COLO668 (cell line): Measurements from ENCODE around the gene ARSI.

Source experiments
- DNase-seq: peaks from one replicate; lab custom pipeline; 2025; ENCODE audit not compliant: unreplicated experiment; lab: John Stamatoyannopoulos, UW

ARSI gene

DNA sequence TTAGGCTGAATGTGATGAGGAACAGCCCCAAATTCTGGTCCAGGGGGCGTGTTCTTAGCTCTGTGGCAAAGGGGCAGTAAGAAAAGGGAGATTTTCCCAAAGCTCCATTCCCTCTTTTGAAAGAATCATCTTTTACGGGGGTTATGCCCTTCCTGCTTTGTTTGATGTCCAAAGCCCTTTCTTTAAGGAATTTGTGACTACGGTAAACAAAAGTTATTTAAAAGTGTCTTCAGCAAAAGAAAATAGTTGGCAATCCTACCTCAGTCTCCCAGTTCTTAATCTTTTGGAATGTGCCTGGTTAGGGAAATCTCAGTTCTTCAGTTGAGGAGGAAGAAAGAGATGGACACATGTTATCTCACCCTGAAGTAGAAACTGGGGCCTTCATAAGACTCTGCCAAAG lies 24.4 kb upstream of the ARSI start:
- DNase-seq = no peak

DNA sequence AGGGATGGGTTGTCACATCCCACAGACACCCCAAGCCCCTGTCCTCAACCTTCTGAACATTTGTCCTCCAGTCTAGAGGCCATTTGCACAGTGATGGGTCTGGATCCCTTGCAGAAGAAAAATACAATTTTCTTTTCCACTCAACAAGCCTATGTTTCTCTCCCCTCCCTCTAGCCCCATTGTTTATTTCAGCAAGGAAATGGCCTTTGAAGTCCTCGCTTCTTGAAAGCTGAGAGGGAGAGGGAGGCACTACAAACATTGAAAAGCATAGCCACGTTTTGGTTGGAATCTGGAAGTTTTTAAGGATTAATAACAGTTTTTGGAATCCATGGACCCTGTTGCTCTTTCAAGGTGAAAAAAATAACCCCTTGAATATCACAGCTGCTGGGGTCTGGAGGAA lies 24.0 kb upstream of the ARSI start:
- DNase-seq = no peak

DNA sequence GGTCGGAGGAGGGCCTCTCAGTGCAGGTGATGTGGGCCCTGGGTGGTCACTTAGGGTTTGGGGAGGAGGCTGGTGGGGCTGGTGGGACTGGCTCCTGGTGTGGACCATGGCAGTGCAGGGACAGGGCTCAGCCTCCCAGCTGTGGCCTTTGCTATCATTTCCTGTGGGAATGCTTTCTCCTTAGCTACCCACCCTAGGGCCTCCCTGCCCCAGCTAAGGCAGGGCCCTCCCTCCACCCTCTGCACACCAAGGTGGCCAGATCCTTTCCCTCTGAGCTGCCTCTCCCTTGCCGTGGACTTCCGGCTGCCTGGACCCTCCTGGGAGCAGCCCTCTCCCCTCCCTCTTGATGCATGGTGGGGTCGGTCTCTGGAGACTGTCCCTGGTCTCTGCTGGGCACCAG lies 22.7 kb upstream of the ARSI start:
- no peak for DNase-seq

DNA sequence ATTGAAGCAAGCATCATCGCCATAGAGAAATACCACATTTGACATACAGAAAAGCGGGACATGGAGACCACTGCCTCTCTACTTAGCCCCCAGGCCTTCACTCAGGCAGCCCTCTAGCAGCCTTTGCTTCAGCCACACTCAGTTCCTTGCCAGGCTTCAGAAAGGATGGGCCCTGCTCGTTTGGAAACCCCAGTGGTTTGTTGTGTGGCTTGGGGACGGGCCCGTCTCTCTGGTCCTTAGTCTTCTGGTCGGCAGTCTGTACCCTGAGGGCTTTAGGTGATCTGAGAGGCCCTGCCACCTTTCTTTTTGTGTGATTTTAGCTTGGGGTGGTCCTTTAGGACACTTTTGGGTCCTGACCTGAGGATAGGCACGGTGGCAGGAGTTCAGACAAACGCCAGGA lies 21.1 kb upstream of the ARSI start:
- no peak for DNase-seq

DNA sequence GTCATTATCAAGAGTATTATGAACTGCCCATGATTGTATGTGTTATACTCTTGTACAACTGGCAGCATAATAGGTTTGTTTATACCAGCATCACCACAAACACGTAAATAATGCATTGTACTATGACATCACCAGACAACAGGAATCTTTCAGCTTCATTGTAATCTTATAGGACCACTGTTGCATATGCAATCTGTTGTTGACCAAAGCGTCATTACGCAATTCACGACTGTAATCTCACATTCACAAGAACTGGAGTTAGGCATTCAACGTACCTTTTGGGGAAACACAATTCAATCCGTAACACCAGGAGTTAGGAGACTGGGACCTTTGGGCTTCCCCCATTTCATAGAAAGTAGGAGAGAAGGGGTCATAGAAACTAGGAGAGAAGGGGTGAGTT lies 20.4 kb upstream of the ARSI start:
- no peak for DNase-seq

DNA sequence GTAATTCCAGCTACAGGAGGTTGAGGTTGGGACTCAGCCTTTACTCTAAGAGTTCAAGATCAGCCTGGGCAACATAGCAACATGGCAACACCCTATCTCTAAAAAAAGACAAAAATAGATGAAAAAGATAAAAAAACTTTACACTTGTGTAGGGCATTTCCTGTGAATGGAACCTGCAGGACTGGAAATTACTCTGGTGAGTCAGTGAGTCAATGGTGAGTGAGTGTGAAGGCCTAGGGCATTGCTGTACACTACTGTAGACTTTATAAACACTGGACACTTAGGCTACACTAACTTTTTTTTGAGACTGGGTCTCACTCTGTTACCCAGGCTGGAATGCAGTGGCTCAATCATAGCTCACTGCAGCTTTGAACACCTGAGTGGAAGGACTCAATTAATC lies 19.5 kb upstream of the ARSI start:
- no peak for DNase-seq

DNA sequence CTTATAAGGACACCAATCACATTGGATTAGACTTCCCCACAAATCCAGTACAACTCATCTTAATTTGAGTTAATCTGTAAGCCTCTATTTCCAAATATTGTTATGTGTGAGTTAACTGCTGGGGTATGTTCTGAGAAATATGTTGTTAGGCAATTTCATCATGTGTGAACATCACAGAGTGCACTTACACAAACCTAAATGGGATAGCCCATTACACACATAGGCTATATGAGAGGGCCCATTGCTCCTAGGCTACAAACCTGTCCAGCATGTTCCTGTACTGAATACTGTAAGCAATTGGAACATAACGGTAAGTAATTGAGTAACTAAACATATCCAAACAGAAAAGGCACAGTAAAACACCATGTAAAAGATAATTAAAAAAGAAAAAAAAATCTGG lies 19.1 kb upstream of the ARSI start:
- no peak for DNase-seq

DNA sequence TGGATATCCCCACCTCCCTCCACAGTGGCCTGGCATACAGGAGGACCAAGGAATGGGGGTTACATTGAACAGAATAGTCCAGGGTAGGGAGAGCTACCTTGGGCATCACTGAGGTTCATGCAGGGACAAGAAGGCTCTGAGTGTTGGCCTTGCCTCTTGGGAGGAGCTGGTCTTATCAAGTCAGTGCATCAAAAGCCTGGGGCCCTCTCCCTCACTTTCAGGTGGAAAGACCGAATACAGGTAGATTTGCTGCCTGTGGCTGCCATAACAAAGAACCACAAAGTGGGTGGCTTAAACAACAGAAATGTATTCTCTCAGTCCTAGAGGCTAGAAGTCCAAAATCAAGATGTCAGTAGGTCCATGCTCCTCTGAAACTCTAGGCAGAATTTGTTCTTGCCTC lies 18.5 kb upstream of the ARSI start:
- no peak for DNase-seq

DNA sequence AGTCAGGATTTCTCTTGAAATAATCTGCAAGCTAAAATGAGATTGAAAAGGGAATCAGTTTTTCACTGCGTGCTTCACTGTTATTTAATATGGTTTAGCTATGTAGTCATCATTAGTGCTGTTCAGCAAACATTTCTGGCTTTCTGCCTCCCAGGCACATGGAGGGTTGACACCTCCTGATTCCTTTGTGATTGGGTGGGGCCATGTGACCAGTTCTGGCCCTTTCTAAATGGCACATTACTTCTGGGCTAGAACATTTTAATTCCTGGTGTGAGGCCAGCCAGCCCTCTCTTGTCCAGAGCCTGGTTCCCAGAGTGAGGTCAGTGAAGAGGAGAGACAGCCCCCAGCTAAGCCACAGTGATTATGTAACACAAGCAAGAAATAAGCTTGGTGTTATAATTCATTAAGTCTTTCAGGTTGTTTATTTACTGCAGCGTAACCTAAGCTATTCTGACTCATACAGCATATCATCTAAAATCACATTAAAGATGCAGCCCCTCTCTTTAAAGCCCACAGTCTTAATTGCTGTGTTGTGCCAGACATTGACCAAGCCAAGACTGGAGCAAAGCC lies 17.4 kb upstream of the ARSI start:
- DNase-seq = no peak

DNA sequence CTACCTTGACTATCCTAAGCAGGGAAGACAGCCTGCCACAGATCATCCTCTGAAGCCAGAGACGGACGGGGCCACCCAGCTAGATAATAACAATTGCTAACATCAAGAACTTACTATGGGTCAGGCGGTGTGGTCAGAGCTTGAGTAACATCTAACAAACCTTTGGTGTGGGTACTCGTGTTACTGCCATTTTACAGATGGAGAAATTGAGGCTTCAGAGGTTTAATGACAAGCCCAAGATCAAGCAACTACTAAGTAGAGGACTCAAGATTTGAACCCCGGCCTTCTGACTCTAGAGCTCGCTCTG lies 16.7 kb upstream of the ARSI start:
- DNase-seq = no peak

DNA sequence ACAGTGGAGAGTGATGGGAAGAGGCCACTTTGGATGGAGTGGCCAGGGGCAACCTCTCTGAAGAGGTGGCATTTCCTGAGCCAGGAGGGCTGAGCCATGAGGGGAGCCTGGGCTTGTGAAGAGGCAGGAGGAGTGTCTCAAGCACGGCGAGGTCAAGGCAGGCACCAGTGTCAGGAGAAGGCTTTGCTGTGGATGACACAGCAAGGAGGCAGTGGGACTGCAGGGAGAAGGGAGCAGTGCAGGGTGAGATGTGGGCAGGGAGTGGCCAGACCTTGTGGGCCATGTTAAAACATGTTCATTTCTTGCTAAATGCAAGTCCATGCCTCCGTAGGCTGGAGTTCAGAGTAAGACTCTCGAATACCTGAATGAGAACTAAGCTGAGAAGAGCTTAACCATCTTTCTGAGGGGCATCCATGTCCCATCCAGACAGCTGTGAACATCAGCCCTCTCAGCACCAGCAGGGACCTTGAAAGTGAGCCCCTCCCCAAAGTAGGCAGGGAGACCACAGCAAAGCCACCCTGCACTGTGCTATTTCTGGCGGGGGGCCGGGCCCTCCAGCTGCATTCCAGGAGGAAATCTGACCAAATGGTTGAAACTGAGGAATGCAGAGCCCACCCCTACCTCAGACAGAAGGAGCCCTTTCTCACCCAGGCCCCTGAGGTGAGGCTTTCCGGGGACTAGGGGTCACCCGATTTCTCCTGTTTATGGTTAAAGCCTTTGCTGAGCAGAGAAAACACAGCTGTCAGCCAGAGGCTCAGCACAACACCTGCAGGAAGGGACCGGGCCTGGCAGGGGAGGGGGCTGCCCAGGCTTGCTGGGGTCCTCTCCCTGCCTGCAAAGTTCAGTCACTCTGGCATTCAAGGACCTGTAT lies 16.1 kb upstream of the ARSI start:
- DNase-seq = no peak

DNA sequence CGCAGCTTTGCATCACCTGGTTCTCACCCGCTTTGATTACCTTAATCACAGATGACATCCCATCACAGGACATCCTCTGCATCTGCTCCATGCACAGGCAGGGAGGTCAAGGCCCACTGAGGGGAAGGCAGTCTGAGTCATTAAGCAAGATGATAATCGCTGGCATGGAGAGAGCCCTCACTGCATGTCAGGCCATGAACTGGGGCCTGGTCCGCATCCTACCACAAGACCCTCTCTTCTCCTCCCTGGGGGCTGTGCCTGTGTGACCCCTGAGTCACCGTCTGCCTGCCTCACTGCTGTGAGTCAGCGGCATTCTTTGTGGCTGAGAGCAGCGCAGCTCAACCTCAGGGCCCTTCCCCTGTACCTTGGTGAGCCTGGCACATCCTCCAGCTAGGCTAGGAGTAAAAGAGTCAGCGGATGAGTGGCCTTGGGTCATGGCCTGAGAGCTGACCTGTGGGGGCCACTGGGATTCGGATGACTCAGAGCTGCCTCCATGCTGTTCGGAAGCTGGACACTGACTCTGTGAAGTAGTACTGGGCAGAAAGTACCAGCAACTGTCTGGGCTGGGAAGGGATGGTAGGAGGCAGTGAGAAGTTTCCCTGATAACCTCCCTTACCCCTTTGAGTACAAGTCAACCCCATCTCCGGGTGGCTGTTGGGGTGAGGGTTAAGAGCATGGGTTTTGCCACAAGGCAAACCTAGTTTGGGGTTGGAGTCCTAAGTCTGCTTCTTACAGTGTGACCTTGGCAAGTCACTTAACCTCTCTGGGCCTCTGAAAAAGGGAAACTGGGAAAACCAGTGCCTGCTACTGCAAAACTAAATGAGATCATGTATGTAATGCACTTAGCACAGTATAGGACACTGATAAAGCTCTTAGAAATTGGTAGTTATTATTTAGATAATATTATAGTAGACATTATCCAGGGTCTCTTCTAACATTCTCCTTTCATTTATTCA lies 14.6 kb upstream of the ARSI start:
- DNase-seq = no peak

DNA sequence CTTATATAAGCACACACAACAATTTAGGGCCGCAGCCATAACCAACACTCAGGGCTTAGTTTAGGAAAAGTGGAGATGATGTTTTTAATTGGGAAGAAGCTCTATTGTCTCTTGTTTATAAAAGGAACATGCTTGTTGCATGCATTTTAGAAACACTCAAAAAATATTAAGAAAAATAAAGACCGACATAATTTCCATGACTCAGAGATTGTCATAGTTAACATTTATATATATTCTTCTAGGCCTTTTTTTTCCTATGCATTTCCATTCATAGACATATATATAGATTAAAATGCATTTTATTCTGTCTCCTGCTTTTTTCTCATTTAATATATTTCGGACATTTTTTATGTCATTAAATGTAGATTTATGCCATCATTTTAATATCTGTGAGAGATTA lies 13.6 kb upstream of the ARSI start:
- no peak for DNase-seq

DNA sequence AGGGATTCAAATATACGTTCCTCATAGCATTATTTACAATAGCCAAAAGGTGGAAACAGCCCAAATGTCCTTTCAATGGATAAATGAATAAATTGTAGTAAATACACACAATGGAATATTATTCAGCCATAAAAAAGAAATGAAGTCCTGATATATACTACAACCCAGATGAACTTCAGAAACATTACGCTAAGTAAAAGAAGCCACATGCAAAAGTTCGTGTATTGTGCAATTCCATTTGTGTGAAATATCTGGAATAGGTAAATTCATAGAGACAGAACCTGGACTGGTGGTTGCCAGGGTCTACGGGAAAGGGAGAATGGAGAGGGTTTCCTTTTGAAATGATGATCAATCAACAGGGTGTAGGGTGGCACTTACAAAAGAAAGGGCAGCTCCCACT lies 12.5 kb upstream of the ARSI start:
- DNase-seq = no peak

DNA sequence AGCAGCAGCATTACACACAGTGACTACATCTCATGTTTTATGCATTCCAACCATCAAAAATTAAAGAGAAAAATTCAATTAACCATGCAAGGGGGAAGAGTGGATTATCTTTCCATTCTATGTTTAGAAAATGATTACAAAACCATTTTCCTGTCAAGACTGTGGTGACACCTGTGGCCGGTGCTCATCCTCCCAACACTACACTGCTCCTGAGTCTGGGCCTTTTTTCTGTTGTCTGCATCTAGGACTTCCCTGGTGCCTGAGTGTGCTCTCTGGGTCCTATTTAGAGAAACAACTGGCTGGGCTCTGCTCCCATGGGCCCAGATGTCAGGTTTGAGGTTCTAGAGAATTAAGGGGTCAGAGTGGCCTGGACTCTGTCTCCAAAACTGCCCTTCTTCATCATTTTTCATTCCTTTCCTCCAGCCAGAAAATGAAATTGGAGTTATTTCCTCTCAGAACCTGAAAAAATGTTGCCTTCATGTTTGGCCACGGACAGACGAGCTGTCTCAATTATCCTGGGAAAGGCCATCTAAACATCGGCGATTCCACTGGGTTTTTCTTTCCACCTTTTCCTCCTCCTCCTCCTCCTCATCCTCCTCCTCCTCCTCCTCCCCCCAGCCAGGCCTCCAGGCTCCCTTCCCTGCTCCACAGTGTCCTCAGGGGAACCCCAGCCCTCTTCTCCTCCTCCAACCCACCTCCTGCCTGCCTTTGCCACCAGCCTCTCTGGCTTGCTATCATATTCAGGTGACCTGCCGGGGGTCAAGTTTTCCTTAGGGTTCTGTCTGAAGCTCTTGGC lies 11.4 kb upstream of the ARSI start:
- DNase-seq = no peak

DNA sequence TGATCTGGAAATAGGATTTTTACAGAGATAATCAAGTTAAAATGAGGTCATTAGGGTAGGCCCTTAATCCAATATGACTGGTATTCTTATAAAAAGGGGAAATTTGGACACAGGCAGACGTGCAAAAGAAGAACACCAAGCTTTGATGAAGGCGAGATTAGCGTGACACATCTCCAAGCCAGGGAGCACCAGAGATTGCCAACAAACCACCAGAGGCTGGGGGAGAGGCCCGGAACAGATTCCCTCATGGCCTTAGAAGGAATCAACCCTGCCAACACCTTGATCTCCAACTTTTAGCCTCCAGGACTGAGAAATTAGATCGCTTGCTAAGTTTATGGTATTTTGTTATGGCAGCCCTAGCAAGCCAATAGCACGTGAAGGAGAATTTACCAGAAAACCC lies 10.8 kb upstream of the ARSI start:
- no peak for DNase-seq

DNA sequence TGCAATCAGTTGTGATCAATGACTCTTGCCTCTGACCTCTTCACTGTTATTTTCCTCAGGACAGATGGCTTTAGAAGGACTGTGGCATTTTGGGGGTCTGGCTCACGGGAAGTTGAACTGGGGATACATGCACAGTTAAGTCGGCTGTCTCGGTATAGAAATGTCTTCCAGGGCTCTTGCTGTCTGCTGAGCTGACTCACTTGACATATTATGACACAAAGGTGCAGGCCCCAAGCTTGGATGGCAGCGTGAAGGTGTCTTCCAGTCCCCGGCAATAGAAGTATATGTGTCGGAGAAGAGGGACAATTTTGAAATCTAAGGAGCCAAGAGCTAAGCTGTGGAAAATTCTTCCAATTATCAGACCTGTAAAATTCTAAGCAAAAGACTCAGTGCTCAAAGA lies 9.8 kb upstream of the ARSI start:
- DNase-seq = no peak

DNA sequence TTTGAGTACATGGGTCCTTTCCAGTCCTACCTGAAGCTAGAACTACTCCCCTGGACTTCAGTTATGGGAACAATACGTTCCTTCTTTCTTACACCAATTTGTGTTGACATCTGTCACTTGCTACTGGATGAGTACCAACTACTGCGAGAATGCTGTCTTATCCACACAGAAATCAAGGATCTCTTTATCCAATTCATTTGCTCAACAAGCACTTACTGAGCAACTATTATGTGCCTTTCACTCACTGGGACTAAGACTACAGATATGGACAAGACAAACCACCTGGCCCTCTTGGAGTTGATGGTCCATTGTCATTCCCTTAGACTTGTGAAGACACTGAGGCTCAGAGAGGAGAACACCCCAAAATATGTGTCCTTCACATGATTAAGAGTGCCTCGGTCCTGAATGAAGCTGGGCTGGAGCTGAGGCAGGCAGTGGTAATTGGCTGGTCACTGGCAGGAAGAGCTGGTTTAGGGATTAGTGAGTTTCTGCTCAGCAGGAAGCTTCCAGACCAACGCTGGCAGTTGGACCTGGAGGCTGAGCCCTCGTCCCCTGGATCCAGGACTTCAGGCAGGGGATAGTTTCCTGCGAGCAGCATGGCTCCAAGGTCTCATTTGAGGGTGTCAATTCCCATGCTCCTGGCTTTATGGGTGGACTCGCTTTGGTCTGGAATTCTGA lies 8.4 kb upstream of the ARSI start:
- no peak for DNase-seq

DNA sequence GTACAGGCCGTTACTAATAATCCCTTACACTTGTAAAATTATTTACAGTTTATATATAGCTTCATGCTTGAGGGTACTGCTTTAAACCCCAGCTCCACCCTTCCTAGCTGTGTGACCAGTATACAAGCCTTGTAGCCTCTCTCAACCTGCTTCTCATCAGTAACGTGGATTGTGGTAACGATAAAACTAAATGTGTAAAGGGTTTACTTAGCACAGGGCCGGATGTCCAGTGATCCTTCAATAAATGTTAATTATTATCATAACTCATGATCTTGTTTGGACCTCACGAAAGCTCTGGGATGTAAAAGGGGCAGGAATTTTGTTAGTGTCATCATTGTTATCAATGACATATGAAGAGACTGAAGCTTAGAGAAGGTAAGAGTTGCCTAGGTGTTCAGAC lies 7.5 kb upstream of the ARSI start:
- DNase-seq = no peak

DNA sequence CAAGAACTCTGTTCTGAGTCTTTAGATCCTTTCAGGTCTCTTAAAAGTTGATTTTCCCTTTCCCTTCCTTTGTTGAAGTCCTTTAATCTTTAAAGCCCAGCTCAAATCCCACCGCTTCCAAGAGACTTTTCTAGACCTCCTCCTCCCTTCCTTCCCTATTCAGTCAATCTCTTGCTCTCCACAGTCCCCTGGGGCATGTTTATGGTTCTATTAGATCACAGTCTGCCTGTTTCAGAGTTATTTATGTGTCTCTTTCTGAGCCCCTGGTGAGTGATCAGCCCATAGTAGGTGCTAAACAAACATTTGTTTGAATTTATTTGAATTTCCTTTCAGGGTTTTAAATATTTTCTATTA lies 7.2 kb upstream of the ARSI start:
- no peak for DNase-seq
